Large intestine (tissue), 3 donors: ENCODE measurements around the gene IRF2BP1. TPM values are rescaled to one million over a fixed set of nuclear protein-coding genes. Genes with fewer than 3 reads are reported as not detected.

ENCODE experiments used
- DNase-seq, 2 donors: peaks; one replicate each; pipeline versions ENCODE4 v3.0.0 to v3.0.0-alpha.2; 2013
- H3K27ac ChIP-seq: one replicate; pipeline ENCODE4 v1.5.1; 2013; ENCODE audit warnings: low read length
- H3K27me3 ChIP-seq: 2 replicates; pipeline ENCODE4 v1.6.1; 2013; ENCODE audit warnings: low read length; ENCODE audit not compliant: control insufficient read depth, insufficient read depth
- H3K36me3 ChIP-seq: 2 replicates; pipeline ENCODE4 v1.6.1; 2013; ENCODE audit warnings: low read length; ENCODE audit not compliant: control insufficient read depth, insufficient read depth
- H3K4me1 ChIP-seq: one replicate; pipeline ENCODE4 v1.6.1; 2013; ENCODE audit warnings: low read length; ENCODE audit not compliant: control insufficient read depth, insufficient read depth
- H3K4me3 ChIP-seq: one replicate; pipeline ENCODE4 v1.5.1; 2013; ENCODE audit warnings: low read length
- H3K9me3 ChIP-seq: one replicate; pipeline ENCODE4 v1.6.1; 2013; ENCODE audit warnings: mild to moderate bottlenecking, low read depth, low read length, moderate library complexity; ENCODE audit not compliant: control insufficient read depth
- WGBS: methylation state at CpG from one replicate; pipeline ENCODE4 v1.1.5; 2013; ENCODE audit warnings: low lambda C conversion rate; ENCODE audit not compliant: insufficient coverage; 5-methylcytosine and 5-hydroxymethylcytosine counted together
- polyA plus RNA-seq: library from polyadenylated mRNA; unstranded; fragments of 120-200 nt; gene quantifications from one replicate; pipeline ENCODE4 v1.2.1, GENCODE V29; 2013

The IRF2BP1 gene
- polyA plus RNA-seq, 1 donor: 21.1 TPM

DNA sequence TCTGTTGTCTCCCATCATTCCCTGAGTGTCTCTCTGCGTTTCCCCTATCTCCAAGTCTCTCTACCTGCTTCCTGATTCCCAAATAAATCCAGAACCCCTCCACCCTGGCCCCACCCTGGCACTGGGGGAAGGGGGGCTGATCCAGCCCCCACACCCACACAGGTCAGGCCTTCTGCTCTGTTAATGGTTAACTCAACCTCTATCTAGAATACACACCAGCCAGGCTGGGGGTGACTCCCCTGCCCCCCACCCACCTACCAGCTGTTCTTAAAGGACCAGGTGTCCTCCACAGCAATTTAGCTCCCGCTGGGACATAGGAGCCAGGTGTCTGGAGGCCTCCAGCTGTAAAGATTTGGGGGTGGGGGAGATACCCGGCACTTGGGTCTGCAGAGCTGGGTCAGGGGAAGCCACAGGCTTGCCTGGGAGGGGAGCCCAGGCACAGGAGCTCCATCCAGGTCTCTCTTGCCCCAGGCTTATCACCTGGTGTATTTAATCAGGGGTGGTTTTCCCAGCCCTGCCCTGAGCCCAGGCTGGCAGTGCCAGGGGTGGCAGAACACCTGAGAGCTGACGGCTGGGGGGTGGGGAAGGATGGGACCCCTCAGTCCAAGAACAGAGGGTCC lies 3.9 kb downstream of the IRF2BP1 start:
- peaks cover 11% of the 10 kb centered on the region for H3K36me3 ChIP-seq
- no CpG with 5 or more reads among the region's 4 CpGs for WGBS
- H3K4me1 ChIP-seq: peaks cover 62% of the 10 kb centered on the region
- peak overlapping the region; percentile 39 for H3K4me3 ChIP-seq
- no peaks in the 10 kb centered on the region for H3K27me3 ChIP-seq
- peaks cover 11% of the 10 kb centered on the region for H3K9me3 ChIP-seq
- peak overlapping the region; percentile 84 for H3K27ac ChIP-seq
- DNase-seq: peak; percentile 82 to 96

GRCh38 chr19:45881082-45881908 lies 4.6 kb downstream of the IRF2BP1 start:
- 17% methylated on average over 2 of the region's 10 CpGs for WGBS
- DNase-seq: peak in 1 of 2 donors; percentile 79
- H3K27me3 ChIP-seq: no peaks in the 10 kb centered on the region
- peaks cover 11% of the 10 kb centered on the region for H3K9me3 ChIP-seq
- peak overlapping the region; percentile 84 for H3K27ac ChIP-seq
- H3K36me3 ChIP-seq: peaks cover 11% of the 10 kb centered on the region
- peak overlapping the region; percentile 39 for H3K4me3 ChIP-seq
- H3K4me1 ChIP-seq: peaks cover 69% of the 10 kb centered on the region

GRCh38 chr19:45879971-45880370 lies 6.0 kb downstream of the IRF2BP1 start:
- no peak for DNase-seq
- no peaks in the 10 kb centered on the region for H3K27me3 ChIP-seq
- H3K36me3 ChIP-seq: peaks cover 10% of the 10 kb centered on the region
- H3K9me3 ChIP-seq: peaks cover 11% of the 10 kb centered on the region
- peaks cover 76% of the 10 kb centered on the region for H3K4me1 ChIP-seq
- H3K4me3 ChIP-seq: no peak overlapping the region
- 100% methylated on average over 1 of the region's 2 CpGs for WGBS
- no peak overlapping the region for H3K27ac ChIP-seq

DNA sequence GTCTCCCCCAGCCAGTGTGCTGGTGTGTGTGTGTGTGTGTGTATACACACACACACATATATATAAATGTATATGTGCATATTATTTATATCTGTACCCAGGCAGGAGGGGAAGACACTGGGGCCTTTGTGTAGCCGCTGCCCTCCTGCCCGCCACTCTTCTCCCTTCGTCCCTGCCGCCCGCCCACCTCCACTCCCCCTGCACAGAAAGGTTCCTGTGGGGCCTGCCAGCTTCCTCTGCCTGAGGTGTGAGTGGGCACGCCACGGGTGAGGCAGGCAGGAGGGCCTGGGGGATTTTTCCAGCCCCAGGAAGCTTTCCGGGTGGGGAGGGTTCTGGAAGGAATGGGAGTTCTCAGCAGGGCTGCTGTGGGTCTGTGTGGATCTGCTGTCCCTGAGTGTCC lies 6.9 kb downstream of the IRF2BP1 start:
- peak overlapping the region; percentile 51 for H3K27ac ChIP-seq
- peaks cover 70% of the 10 kb centered on the region for H3K4me1 ChIP-seq

GRCh38 chr19:45878043-45878794 lies 7.7 kb downstream of the IRF2BP1 start:
- H3K27me3 ChIP-seq: no peaks in the 10 kb centered on the region
- H3K36me3 ChIP-seq: peaks cover 2% of the 10 kb centered on the region
- 0% methylated on average over 1 of the region's 11 CpGs for WGBS
- no peak overlapping the region for H3K4me3 ChIP-seq
- DNase-seq: peak in 1 of 2 donors; percentile 53
- peaks cover 73% of the 10 kb centered on the region for H3K4me1 ChIP-seq
- H3K27ac ChIP-seq: peak overlapping the region; percentile 56
- no peaks in the 10 kb centered on the region for H3K9me3 ChIP-seq

More for the DNA sequence above, 6.9 kb downstream of the IRF2BP1 start:
- H3K36me3 ChIP-seq: peaks cover 5% of the 10 kb centered on the region
- no CpG with 5 or more reads among the region's 8 CpGs for WGBS
- no peak overlapping the region for H3K4me3 ChIP-seq
- H3K9me3 ChIP-seq: peaks cover 3% of the 10 kb centered on the region
- DNase-seq: no peak
- no peaks in the 10 kb centered on the region for H3K27me3 ChIP-seq

DNA sequence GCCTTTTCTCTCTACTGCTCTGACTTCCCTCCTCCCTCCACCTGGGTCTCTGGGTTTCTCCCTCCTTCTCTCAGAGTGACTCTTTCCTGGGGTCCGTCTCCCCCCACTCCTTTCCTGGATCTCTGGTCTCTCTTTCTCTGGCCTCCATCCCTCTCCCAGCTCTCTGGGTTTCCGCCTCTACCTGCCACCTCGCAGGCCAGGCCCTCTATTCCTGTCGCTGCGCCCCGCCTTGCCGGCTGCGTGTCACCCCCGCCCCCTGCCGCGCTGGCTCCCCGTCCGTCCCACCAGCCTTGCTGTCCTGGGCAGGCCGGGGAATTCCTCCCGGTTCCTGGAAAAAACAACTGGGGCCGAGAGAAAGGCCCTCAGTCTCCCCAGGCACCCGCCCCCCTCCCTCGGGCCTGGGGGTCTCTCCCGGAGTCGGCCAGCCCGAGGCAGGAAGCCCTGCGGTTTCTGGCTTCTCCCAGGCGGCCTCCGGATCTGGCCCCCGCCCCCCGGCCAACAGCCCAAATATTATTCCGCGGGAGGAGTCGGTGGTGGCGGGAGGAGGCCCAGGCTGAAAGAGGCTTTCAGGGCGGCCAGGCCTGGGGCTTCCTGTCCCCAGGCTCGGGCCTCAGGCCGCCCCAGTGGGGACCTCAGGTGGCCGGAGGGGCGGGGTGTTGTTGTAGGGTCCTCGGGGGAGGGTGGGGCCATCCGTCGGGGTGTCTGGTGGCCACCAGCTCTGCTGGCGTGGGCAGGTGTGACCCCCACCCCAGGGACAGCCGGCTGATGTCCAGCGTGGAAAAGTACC lies 9.3 kb downstream of the IRF2BP1 start:
- peaks cover 14% of the 10 kb centered on the region for H3K36me3 ChIP-seq
- peak in 1 of 2 donors; percentile 74 for DNase-seq
- peak overlapping the region; percentile 47 for H3K4me3 ChIP-seq
- peaks cover 65% of the 10 kb centered on the region for H3K4me1 ChIP-seq
- H3K9me3 ChIP-seq: no peaks in the 10 kb centered on the region
- 6% methylated on average over 2 of the region's 41 CpGs for WGBS
- H3K27ac ChIP-seq: peak overlapping the region; percentile 76
- no peaks in the 10 kb centered on the region for H3K27me3 ChIP-seq

- Histone ChIP-seq H3K4me1 (peaks cover 59% of the 10 kb centered on the region), H3K4me3 (peak overlapping the region; percentile 47)
- WGBS: 14% methylated on average over 2 of the region's 4 CpGs
Observed at GRCh38 chr19:45876161-45876410, 9.9 kb downstream of the IRF2BP1 start.

GRCh38 chr19:45874620-45874966 lies 11.3 kb downstream of the IRF2BP1 start:
- H3K27me3 ChIP-seq: no peaks in the 10 kb centered on the region
- DNase-seq: no peak
- peaks cover 14% of the 10 kb centered on the region for H3K36me3 ChIP-seq
- H3K9me3 ChIP-seq: no peaks in the 10 kb centered on the region
- no CpG with 5 or more reads among the region's 7 CpGs for WGBS
- peaks cover 49% of the 10 kb centered on the region for H3K4me1 ChIP-seq
- H3K27ac ChIP-seq: no peak overlapping the region
- H3K4me3 ChIP-seq: no peak overlapping the region

More at GRCh38 chr19:45876161-45876410, 9.9 kb downstream of the IRF2BP1 start:
- no peak for DNase-seq
- H3K27ac ChIP-seq: peak overlapping the region; percentile 76
- H3K27me3 ChIP-seq: no peaks in the 10 kb centered on the region
- peaks cover 14% of the 10 kb centered on the region for H3K36me3 ChIP-seq
- no peaks in the 10 kb centered on the region for H3K9me3 ChIP-seq

GRCh38 chr19:45873219-45873772 lies 12.6 kb downstream of the IRF2BP1 start:
- DNase-seq: no peak
- no peaks in the 10 kb centered on the region for H3K27me3 ChIP-seq
- peaks cover 43% of the 10 kb centered on the region for H3K4me1 ChIP-seq
- no peak overlapping the region for H3K27ac ChIP-seq
- 60% methylated on average over 1 of the region's 7 CpGs for WGBS
- no peak overlapping the region for H3K4me3 ChIP-seq
- peaks cover 14% of the 10 kb centered on the region for H3K36me3 ChIP-seq
- H3K9me3 ChIP-seq: no peaks in the 10 kb centered on the region
